ENCODE data around the gene NPLOC4. TPM values are rescaled to one million over a fixed set of nuclear protein-coding genes. Genes with fewer than 3 reads are reported as not detected.

NPLOC4 gene
- total and polyA plus RNA-seq, 2 of the 13 experiments (the other 11 are each of a cell fraction or from before 2014, with no cell fraction given) = 57.0 to 97.0 TPM

GRCh38 chr17:81515530-81516041 is 121.3 kb downstream of the NPLOC4 start (continued):
- TF ChIP-seq ZNF639 (CRISPR knock-in tag; conservative IDR thresholded peaks at IDR 0.05) (no peak), TEAD3 (CRISPR knock-in tag; optimal IDR thresholded peaks at IDR 0.05; ENCODE audit: borderline replicate concordance) (no peak), ZSCAN25 (CRISPR knock-in tag; IDR thresholded peaks at IDR 0.05) (no peak), U2AF1 (optimal IDR thresholded peaks at IDR 0.05; ENCODE audit: low read depth, low read length) (peak; percentile 34), YEATS2 (CRISPR knock-in tag; IDR thresholded peaks at IDR 0.05; ENCODE audit: borderline replicate concordance) (0 out of 2 replicates have a peak, but pooled peaks have one; percentile 20), ZNF558 (CRISPR knock-in tag; IDR thresholded peaks at IDR 0.05; ENCODE audit: borderline replicate concordance) (no peak), ZNF414 (CRISPR knock-in tag; IDR thresholded peaks at IDR 0.05) (no peak), ZNF788 (CRISPR knock-in tag; IDR thresholded peaks at IDR 0.05; ENCODE audit: borderline replicate concordance) (0 out of 2 replicates have a peak, but pooled peaks have one; percentile 13), KAT8 (CRISPR knock-in tag; IDR thresholded peaks at IDR 0.05) (no peak), ZNF274 (CRISPR knock-in tag; IDR thresholded peaks at IDR 0.05) (0 out of 2 replicates have a peak, but pooled peaks have one; percentile 22), PITX1 (CRISPR knock-in tag; IDR thresholded peaks at IDR 0.05) (no peak), ZNF574 (CRISPR knock-in tag; IDR thresholded peaks at IDR 0.05) (0 out of 2 replicates have a peak, but pooled peaks have one; percentile 25), AKAP8 (CRISPR knock-in tag; IDR thresholded peaks at IDR 0.05) (peak; percentile 23; the same call in 1 of the 2 replicates), PTBP1 (IDR thresholded peaks at IDR 0.05; ENCODE audit: low read depth, low read length, poor library complexity, severe bottlenecking) (no peak), RFXANK (CRISPR knock-in tag; IDR thresholded peaks at IDR 0.05) (no peak), ZKSCAN1 (IDR thresholded peaks at IDR 0.05; ENCODE audit: low read length) (no peak), MXD1 (CRISPR knock-in tag; IDR thresholded peaks at IDR 0.05) (no peak), ZNF333 (CRISPR knock-in tag; IDR thresholded peaks at IDR 0.05; ENCODE audit: borderline replicate concordance) (0 out of 2 replicates have a peak, but pooled peaks have one; percentile 5), CHD2 (IDR thresholded peaks at IDR 0.05; ENCODE audit: low read depth, low read length) (no peak), MED1 (CRISPR knock-in tag; IDR thresholded peaks at IDR 0.05) (no peak), MEF2D (CRISPR knock-in tag; IDR thresholded peaks at IDR 0.05) (no peak), FLYWCH1 (CRISPR knock-in tag; IDR thresholded peaks at IDR 0.05) (no peak)
- TF ChIP-seq, protein P1, sequence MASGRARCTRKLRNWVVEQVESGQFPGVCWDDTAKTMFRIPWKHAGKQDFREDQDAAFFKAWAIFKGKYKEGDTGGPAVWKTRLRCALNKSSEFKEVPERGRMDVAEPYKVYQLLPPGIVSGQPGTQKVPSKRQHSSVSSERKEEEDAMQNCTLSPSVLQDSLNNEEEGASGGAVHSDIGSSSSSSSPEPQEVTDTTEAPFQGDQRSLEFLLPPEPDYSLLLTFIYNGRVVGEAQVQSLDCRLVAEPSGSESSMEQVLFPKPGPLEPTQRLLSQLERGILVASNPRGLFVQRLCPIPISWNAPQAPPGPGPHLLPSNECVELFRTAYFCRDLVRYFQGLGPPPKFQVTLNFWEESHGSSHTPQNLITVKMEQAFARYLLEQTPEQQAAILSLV (CRISPR knock-in tag; IDR thresholded peaks at IDR 0.05; ENCODE audit: borderline replicate concordance) = no peak
- TF ChIP-seq, protein P2, sequence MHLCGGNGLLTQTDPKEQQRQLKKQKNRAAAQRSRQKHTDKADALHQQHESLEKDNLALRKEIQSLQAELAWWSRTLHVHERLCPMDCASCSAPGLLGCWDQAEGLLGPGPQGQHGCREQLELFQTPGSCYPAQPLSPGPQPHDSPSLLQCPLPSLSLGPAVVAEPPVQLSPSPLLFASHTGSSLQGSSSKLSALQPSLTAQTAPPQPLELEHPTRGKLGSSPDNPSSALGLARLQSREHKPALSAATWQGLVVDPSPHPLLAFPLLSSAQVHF (CRISPR knock-in tag; IDR thresholded peaks at IDR 0.05) = no peak

Measured in HepG2 (cell line).